ENCODE measurements around the gene SFTPB. TPM values are rescaled to one million over a fixed set of nuclear protein-coding genes. Genes with fewer than 3 reads are reported as not detected.
A peak's percentile ranks its signal among the peaks of the same experiment; 100 is the strongest.

The SFTPB gene
- total RNA-seq, 1 donor, result not detected

DNA sequence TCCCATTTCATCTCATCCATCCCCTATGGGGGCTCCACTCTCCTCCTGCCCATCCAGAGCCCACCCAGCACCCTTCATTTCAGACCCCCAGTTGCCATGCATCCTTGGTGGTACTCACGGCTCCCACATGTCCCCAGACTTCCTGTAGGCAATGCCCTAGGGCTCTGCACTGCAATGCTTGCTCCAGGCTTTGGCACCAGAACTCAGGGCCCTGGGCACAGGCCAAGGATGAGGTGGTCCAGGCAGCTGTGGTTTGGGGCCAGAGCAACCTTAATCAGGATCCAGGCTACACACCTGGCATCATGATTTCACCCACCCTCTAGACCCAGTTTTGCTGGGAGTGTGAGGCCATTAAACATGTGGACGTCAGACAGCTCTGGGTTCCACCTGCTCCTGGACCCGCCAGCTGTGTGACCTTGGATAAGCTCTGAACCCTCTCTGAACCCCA lies 414 bp downstream of the SFTPB start:
- H3K79me2 ChIP-seq (ENCODE audit: insufficient read depth, low read length), result no peaks in the 10 kb centered on the region
- peaks cover 3% of the 10 kb centered on the region for H3K27me3 ChIP-seq (ENCODE audit: insufficient read depth, low read length)
- peaks cover 21% of the 10 kb centered on the region for H3K4me1 ChIP-seq (ENCODE audit: insufficient read depth, low read length)
- no peaks in the 10 kb centered on the region for H3K9me3 ChIP-seq (ENCODE audit: low read depth, low read length)
- no peak overlapping the region for H3K4me2 ChIP-seq (ENCODE audit: insufficient read depth, low read length)
- DNase-seq (ENCODE audit: insufficient read length, low spot score, missing footprints), result no peak
- TF ChIP-seq, protein P1, sequence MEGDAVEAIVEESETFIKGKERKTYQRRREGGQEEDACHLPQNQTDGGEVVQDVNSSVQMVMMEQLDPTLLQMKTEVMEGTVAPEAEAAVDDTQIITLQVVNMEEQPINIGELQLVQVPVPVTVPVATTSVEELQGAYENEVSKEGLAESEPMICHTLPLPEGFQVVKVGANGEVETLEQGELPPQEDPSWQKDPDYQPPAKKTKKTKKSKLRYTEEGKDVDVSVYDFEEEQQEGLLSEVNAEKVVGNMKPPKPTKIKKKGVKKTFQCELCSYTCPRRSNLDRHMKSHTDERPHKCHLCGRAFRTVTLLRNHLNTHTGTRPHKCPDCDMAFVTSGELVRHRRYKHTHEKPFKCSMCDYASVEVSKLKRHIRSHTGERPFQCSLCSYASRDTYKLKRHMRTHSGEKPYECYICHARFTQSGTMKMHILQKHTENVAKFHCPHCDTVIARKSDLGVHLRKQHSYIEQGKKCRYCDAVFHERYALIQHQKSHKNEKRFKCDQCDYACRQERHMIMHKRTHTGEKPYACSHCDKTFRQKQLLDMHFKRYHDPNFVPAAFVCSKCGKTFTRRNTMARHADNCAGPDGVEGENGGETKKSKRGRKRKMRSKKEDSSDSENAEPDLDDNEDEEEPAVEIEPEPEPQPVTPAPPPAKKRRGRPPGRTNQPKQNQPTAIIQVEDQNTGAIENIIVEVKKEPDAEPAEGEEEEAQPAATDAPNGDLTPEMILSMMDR (IDR thresholded peaks at IDR 0.05; ENCODE audit: extremely low read depth, low read depth, low read length), result no peak
- H3K27ac ChIP-seq (ENCODE audit: low read depth, low read length), result no peak overlapping the region
- no peak overlapping the region for H3K4me3 ChIP-seq (ENCODE audit: insufficient read depth, low read length)
- H2AFZ ChIP-seq (ENCODE audit: low read length), result no peak overlapping the region
- no peaks in the 10 kb centered on the region for H3K36me3 ChIP-seq (ENCODE audit: insufficient read depth, low read length)
- no peaks in the 10 kb centered on the region for H4K20me1 ChIP-seq (ENCODE audit: insufficient read depth, low read length)

DNA sequence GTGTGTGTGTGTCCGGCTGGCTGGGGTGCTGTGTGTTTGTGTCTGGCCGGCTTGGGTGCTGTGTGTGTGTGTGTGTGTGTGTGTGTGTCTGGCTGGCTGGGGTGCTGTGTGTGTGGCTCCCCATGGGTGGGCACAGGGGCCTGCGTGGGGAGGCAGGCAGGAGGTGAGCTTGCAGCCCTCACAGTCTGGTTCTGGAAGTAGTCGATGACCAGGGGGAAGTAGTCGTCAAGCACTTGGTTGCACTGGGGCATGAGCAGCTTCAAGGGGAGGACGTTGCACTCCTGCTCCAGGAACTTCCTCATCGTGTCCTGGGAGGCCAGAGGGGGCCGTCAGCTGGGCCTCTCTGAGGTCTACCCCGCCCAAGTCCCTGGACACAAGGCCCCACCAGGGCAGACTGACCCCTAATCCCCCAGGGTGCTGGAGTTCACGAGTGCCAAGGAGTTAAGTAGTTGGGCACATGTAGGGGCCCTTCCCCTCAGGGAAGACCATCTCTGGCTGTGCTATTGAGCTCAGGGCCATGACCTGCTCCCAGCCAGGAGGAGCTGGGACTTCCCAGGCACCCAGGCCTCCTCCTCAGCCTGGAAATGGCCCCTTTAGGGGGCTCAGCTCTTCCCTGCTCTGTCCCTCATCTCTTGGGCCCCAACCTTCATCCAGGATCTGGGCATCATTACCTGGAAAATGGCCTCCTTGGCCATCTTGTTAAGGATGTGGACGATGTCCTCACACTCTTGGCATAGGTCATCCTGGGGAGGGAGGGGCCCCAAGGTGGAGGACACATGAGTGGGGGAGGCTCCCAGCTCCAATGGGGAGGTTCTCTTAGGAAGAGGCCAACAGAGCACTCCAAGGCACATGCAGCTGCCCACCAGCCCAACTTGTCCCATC lies 1.3 kb downstream of the SFTPB start:
- no peaks in the 10 kb centered on the region for H3K79me2 ChIP-seq (ENCODE audit: insufficient read depth, low read length)
- peaks cover 3% of the 10 kb centered on the region for H3K27me3 ChIP-seq (ENCODE audit: insufficient read depth, low read length)
- peak; percentile 62 for DNase-seq (ENCODE audit: insufficient read length, low spot score, missing footprints)
- TF ChIP-seq, protein P1 (IDR thresholded peaks at IDR 0.05; ENCODE audit: extremely low read depth, low read depth, low read length), result no peak
- H4K20me1 ChIP-seq (ENCODE audit: insufficient read depth, low read length), result no peaks in the 10 kb centered on the region
- H3K4me2 ChIP-seq (ENCODE audit: insufficient read depth, low read length), result no peak overlapping the region
- no peak overlapping the region for H3K27ac ChIP-seq (ENCODE audit: low read depth, low read length)
- H3K4me3 ChIP-seq (ENCODE audit: insufficient read depth, low read length), result no peak overlapping the region
- no peaks in the 10 kb centered on the region for H3K9me3 ChIP-seq (ENCODE audit: low read depth, low read length)
- no peaks in the 10 kb centered on the region for H3K36me3 ChIP-seq (ENCODE audit: insufficient read depth, low read length)
- peaks cover 27% of the 10 kb centered on the region for H3K4me1 ChIP-seq (ENCODE audit: insufficient read depth, low read length)
- H2AFZ ChIP-seq (ENCODE audit: low read length), result no peak overlapping the region

DNA sequence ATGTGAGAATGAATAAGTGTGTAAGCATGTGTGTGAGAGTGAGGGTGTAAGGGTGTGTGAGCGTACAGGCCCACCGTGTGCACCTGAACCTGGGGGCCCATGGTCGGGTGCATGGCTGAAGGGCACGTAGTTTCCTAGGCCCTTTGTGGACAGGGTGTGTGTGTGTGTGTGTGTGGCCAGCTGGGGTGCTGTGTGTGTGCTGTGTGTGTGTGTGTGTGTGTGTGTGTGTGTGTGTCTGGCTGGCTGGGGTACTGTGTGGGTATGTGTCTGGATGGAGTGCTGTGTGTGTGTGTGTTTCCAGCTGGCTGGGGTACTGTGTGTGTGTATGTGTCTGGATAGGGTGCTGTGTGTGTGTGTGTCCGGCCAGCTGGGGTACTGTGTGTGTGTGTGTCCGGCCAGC lies 2.0 kb downstream of the SFTPB start:
- Histone ChIP-seq H3K79me2 (ENCODE audit: insufficient read depth, low read length) (no peaks in the 10 kb centered on the region), H3K4me3 (ENCODE audit: insufficient read depth, low read length) (no peak overlapping the region), H4K20me1 (ENCODE audit: insufficient read depth, low read length) (no peaks in the 10 kb centered on the region), H3K4me1 (ENCODE audit: insufficient read depth, low read length) (peaks cover 27% of the 10 kb centered on the region), H3K27me3 (ENCODE audit: insufficient read depth, low read length) (peaks cover 3% of the 10 kb centered on the region), H2AFZ (ENCODE audit: low read length) (no peak overlapping the region), H3K4me2 (ENCODE audit: insufficient read depth, low read length) (no peak overlapping the region), H3K36me3 (ENCODE audit: insufficient read depth, low read length) (no peaks in the 10 kb centered on the region), H3K9me3 (ENCODE audit: low read depth, low read length) (no peaks in the 10 kb centered on the region), H3K27ac (ENCODE audit: low read depth, low read length) (no peak overlapping the region)
- TF ChIP-seq, protein P1 (IDR thresholded peaks at IDR 0.05; ENCODE audit: extremely low read depth, low read depth, low read length), result no peak
- no peak for DNase-seq (ENCODE audit: insufficient read length, low spot score, missing footprints)

DNA sequence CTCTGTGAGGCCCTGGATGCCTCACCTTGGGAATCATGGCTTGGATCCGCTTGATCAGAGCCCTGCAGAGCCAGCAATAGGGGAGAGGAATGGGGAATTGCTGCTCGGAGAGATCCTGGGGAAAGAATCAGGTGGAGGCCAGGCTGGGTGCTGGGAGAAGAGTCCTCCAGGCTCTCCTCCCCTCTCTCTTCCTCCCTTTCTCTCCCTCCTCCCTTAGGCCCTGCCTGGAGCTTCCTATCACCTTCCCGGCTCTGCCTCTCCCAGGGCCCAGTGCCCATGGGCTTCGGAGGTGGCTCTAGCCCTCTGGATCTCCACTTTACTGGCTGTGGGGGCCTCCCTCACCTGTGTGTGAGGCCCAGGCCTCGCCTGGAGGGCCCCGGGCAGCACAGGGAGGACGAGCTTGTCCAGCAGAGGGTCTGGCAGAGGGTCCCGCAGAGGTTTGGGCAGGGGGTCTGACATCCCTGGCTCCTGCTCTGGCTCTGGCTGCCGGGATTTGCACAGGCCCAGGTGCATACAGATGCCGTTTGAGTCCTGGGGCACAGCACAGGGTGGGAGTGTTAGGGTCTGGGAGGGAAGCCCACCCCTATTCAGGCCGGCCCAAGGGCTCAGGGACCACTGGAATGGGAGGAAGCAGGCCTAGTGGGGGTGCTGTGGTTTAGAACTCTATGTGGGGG lies 2.6 kb downstream of the SFTPB start:
- Histone ChIP-seq H3K36me3 (ENCODE audit: insufficient read depth, low read length) (no peaks in the 10 kb centered on the region), H3K4me1 (ENCODE audit: insufficient read depth, low read length) (peaks cover 27% of the 10 kb centered on the region), H2AFZ (ENCODE audit: low read length) (no peak overlapping the region), H4K20me1 (ENCODE audit: insufficient read depth, low read length) (no peaks in the 10 kb centered on the region), H3K79me2 (ENCODE audit: insufficient read depth, low read length) (no peaks in the 10 kb centered on the region), H3K27me3 (ENCODE audit: insufficient read depth, low read length) (peaks cover 3% of the 10 kb centered on the region), H3K27ac (ENCODE audit: low read depth, low read length) (no peak overlapping the region), H3K4me2 (ENCODE audit: insufficient read depth, low read length) (no peak overlapping the region), H3K9me3 (ENCODE audit: low read depth, low read length) (no peaks in the 10 kb centered on the region), H3K4me3 (ENCODE audit: insufficient read depth, low read length) (no peak overlapping the region)
- TF ChIP-seq, protein P1 (IDR thresholded peaks at IDR 0.05; ENCODE audit: extremely low read depth, low read depth, low read length), result no peak
- peak; percentile 41 for DNase-seq (ENCODE audit: insufficient read length, low spot score, missing footprints)
